Stimulated activated CD4-positive, alpha-beta T cell treated with anti-CD3 and anti-CD28 coated beads, Interleukin-2, amount 100 ng/mL, for 48 hours (primary cell): Measurements from ENCODE around the gene CRB2.

ENCODE experiments used
- DNase-seq, 2 donors: peaks; one replicate each; pipeline ENCODE4 v3.0.0-alpha.2; 2020

The CRB2 gene

GRCh38 chr9:123408313-123409262 lies 52.6 kb downstream of the CRB2 start:
- DNase-seq: no peak

GRCh38 chr9:123410281-123410910 lies 54.4 kb downstream of the CRB2 start:
- DNase-seq: no peak

GRCh38 chr9:123411191-123411590 lies 55.2 kb downstream of the CRB2 start:
- no peak for DNase-seq

GRCh38 chr9:123411636-123412035 lies 55.6 kb downstream of the CRB2 start:
- no peak for DNase-seq

GRCh38 chr9:123412171-123412820 lies 56.3 kb downstream of the CRB2 start:
- DNase-seq: no peak

GRCh38 chr9:123414204-123414603 lies 58.2 kb downstream of the CRB2 start:
- no peak for DNase-seq

GRCh38 chr9:123414936-123415930 lies 59.2 kb downstream of the CRB2 start:
- DNase-seq: no peak

GRCh38 chr9:123416176-123416575 lies 60.2 kb downstream of the CRB2 start:
- DNase-seq: no peak

- DNase-seq: no peak
These were observed 61.5 kb downstream of the CRB2 start for GRCh38 chr9:123417289-123418051.

GRCh38 chr9:123418052-123418430 lies 62.0 kb downstream of the CRB2 start:
- no peak for DNase-seq

- DNase-seq: no peak
These were observed 62.5 kb downstream of the CRB2 start for GRCh38 chr9:123418506-123418905.

GRCh38 chr9:123419091-123419490 lies 63.1 kb downstream of the CRB2 start:
- DNase-seq: no peak

GRCh38 chr9:123419721-123420591 lies 64.0 kb downstream of the CRB2 start:
- DNase-seq: no peak

GRCh38 chr9:123420592-123421111 lies 64.7 kb downstream of the CRB2 start:
- no peak for DNase-seq

GRCh38 chr9:123421186-123421585 lies 65.2 kb downstream of the CRB2 start:
- no peak for DNase-seq

- no peak for DNase-seq
These were observed 65.9 kb downstream of the CRB2 start for GRCh38 chr9:123421801-123422455.

GRCh38 chr9:123422635-123423310 lies 66.8 kb downstream of the CRB2 start:
- DNase-seq: no peak

GRCh38 chr9:123423311-123423640 lies 67.3 kb downstream of the CRB2 start:
- DNase-seq: no peak

GRCh38 chr9:123424131-123424530 lies 68.1 kb downstream of the CRB2 start:
- no peak for DNase-seq
